ES-I3 (cell line): ENCODE data around the gene S100A3.

Experiments used
- H3K36me3 ChIP-seq: 2 replicates; pipeline ENCODE4 v1.6.1; 2013; ENCODE audit warnings: mild to moderate bottlenecking, low read length, control low read depth, moderate library complexity; ENCODE audit not compliant: insufficient read depth
- H3K4me1 ChIP-seq: 2 replicates; pipeline ENCODE4 v1.6.1; 2013; ENCODE audit warnings: mild to moderate bottlenecking, control low read depth, low read length; ENCODE audit not compliant: insufficient read depth
- H3K9ac ChIP-seq: 2 replicates; pipeline ENCODE4 v1.6.1; 2013; ENCODE audit warnings: low read depth, mild to moderate bottlenecking, low read length, moderate library complexity
- H3K9me3 ChIP-seq: 2 replicates; pipeline ENCODE4 v1.6.1; 2013; ENCODE audit warnings: mild to moderate bottlenecking, low read length, moderate library complexity; ENCODE audit not compliant: control insufficient read depth, insufficient read depth

S100A3 gene

DNA sequence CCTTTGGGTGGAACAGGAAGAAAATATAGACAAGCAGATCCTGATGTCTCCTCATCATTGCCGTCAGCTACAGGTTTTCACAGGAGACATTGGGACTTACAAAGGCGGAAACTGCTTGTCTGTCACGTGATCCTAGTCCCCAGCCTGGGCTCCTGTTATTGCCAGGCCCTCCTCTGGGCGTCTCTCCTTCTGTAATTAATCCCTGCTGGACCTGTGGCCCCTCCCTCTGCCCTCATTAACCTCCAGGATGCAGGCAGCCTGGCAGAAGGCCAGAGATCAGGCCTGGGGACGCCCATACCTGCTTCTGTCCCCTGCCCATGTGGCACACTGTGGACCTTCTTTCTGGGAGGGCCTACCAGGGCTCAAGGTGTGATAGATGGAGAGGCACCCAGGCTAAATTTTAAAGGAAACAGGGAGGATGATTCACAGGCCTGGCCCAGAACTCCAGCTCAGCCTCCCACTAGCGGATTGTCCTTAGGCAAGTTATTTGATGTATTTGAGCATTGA is 10.7 kb downstream of the S100A3 start:
- Histone ChIP-seq H3K36me3 (no peaks in the 10 kb centered on the region), H3K9ac (no peak overlapping the region), H3K4me1 (peaks cover 30% of the 10 kb centered on the region; the same call in 1 of the 2 replicates), H3K9me3 (no peaks in the 10 kb centered on the region)

DNA sequence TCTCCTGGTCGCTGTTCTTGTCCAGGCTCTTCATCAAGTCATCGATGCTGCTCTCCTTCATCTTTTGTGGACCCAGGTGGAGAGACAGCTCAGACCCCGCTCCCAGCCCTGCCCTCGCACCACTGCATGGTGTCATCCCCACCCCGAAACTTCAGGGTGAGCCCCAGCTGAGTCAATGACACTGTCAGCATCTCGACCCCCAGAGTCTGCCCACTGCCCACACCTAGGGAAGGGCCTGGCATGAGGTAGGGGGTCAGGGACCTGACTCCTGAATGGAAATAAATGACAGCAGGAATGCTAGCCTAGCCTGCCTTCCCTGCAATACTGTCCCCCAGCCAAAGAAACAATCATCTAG is 11.7 kb downstream of the S100A3 start:
- Histone ChIP-seq H3K36me3 (no peaks in the 10 kb centered on the region), H3K9ac (no peak overlapping the region), H3K4me1 (peaks cover 30% of the 10 kb centered on the region), H3K9me3 (no peaks in the 10 kb centered on the region)

DNA sequence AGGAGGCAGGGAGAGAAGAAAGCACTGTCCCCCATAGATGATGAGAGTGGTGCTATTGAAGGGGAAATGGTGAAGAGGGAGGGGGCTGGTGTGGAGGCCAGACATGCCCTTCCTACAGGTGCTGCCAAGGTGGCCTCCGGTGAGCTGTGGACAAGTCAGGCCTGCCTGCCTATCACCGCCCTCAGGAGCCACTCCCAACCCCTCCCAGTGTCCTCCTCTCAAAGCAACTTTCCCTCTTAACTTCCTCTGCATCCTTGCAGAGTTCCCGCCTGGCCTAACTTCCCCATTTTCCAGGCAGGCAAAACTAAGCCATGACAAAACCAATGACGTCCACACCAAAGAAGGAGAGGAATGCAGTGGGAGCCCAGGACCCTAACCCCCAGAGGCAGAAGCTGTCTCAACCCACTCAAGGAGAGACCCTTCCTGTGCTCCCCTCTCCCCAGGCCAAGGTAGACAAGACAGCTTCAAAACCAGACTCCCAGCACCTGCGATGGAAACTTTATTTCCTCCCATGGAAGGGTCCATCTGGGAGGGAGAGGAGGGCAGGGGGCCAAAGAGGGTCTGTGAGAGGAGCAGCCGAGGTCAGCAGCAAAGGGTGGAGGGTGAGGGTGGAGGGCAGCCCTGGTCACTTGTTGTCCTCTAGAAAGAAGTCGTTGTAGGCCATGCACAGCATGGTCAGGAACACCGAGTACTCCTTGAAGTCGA is 12.2 kb downstream of the S100A3 start:
- Histone ChIP-seq H3K36me3 (no peaks in the 10 kb centered on the region), H3K9ac (peak overlapping the region; percentile 46; the same call in 1 of the 2 replicates), H3K4me1 (peaks cover 28% of the 10 kb centered on the region), H3K9me3 (no peaks in the 10 kb centered on the region)

DNA sequence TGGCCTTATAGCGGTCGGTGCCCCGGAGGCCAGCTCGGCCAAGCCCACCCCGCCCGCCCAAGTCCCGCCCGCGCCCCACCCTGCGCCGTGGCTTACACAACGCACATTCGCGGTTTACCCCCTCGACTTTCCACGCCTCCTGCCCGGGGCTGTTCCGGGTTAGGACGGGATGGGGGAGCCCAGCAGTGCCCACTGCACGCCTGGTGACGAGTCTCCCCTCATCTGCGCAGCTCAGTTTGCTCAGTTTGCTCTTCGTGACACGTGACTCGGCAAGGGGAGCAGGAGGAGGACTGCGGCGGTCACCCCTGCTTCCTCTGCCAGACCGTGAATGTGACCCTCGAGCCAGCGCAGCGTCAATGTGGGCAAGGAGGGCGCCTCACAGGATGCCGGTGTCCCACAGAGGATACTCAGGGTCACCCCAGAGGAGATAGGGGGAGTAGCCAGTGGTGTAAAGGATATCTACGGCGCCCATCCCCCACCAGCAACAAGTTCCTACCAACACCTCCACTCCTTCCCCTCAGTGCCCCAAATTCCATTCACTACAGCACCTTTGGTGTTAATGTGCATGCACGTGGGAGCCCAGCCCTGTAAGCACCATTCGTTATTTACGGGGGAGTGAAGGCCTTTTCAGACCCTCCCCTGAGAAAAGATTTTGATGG is 12.9 kb downstream of the S100A3 start:
- no peaks in the 10 kb centered on the region for H3K36me3 ChIP-seq
- H3K9me3 ChIP-seq = no peaks in the 10 kb centered on the region
- H3K4me1 ChIP-seq = peaks cover 26% of the 10 kb centered on the region
- H3K9ac ChIP-seq = peak overlapping the region; percentile 46; the same call in 1 of the 2 replicates

DNA sequence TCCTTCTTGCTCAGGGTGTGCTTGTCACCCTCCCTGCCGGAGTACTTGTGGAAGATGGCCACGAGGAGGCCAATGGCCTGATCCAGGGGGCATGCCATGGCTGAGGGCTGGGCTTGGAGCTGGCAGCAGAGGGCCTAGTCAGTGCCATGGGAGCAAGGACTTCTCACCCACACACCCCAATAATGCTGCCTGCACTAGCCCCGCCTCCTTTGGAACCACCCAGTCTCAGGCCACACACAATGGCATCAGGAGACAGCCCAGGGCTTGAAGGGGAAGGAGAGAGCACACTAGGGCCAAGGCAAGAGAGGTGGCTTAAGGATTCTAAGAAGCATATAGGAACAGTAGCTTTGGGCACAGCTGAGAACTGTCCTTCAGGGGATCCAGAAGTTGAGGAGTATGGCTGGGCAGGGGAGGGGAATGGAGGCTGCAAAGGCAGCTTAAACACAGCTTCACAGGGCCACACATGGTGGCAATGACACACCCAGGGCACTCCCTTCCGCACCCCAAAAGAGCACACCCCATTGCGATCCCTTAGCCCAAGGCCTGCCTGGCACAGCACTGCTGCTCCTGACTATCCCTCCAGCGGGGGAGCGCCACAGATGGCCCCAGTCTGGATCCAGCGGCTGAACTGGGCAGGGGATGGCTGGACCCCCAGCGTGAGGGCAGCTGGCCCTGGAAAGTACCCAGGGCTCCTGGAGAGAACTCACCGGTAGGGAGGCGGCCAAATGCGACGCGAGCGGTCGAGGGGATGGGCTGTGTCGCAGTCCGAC is 13.6 kb downstream of the S100A3 start, which contains the start of gene S100A6:
S100A6 (minus strand) TSS at position 750 of the 770 bp plus-strand sequence; CDS start at position 98, 652 bp downstream.
- H3K4me1 ChIP-seq = peaks cover 26% of the 10 kb centered on the region
- H3K9ac ChIP-seq = peak within 1 kb of the TSS; percentile 46; the same call in 1 of the 2 replicates
- no peaks in the 10 kb centered on the region for H3K36me3 ChIP-seq
- no peaks in the 10 kb centered on the region for H3K9me3 ChIP-seq

DNA sequence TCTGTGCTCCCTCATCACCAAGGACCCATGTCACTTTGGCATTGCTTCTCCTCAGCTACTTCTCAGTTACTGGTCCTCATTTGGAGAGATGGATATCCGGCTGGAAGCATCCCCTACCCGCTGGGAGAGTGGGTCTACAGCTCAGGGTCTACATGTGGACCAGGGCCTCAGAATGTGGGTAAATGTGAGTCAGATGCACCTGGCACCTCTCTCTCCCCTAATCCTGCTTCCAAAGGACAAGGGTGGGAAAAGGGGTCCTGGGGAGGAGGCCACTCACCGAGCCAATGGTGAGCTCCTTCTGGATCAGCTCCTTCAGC is 14.2 kb downstream of the S100A3 start:
- no peaks in the 10 kb centered on the region for H3K9me3 ChIP-seq
- H3K4me1 ChIP-seq = peaks cover 26% of the 10 kb centered on the region
- H3K9ac ChIP-seq = peak overlapping the region; percentile 38; the same call in 1 of the 2 replicates
- no peaks in the 10 kb centered on the region for H3K36me3 ChIP-seq

DNA sequence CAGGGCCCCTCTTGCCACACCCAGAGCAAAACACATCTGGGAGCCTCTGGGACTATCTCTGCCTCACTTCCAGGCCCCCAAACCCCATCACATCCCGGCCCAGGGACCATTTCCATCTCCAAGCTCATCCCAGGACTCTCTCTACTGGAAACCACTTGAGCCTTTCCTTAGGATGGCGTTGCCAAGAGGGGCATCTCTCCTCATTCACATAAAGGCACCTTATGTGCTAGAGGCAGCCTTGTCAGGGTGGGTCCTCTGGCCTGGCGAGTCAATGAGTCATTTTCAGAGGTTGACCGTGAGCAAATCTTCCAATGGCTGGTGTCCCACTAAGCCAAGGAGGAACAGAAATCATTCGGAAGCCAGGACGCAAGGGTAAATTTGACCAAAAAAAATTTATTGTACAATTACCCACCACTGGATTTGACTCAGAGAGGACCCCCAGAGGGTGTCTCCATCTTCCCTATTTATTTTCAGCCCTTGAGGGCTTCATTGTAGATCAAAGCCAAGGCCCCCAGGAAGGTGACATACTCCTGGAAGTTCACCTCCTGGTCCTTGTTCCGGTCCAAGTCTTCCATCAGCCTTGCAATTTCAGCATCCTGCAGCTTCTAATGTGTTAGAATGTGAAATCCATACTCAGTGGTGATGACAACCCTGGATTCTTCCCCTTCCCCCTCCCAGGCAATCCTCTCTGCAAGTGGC is 14.7 kb downstream of the S100A3 start:
- Histone ChIP-seq H3K4me1 (peaks cover 26% of the 10 kb centered on the region), H3K9me3 (no peaks in the 10 kb centered on the region), H3K36me3 (no peaks in the 10 kb centered on the region), H3K9ac (peak overlapping the region; percentile 38; the same call in 1 of the 2 replicates)

DNA sequence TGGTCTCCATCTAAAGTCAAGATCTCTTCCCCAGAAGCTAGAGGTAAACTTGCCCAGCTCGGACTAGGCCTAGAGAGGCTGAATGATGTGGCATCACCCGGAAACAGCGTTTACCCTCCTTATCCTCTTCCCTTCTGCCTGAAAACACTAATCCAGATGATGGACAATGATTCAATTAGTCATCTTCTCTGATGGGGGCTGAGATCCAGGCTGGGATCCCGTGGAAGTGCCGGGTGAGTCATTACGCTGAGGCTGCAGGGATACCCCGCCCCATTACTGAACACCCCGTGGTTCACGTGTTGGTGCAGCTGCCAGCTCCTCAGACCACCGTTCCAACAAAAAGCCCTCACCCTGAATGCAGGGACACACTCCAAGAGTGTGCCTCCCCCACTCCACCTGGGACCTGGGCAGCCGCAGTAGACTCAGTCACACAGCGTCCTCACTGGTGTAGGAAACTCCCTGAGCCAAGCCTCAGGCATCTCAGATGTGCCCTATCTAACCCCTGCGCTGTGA is 15.3 kb downstream of the S100A3 start:
- Histone ChIP-seq H3K9ac (peak overlapping the region; percentile 46; the same call in 1 of the 2 replicates), H3K9me3 (no peaks in the 10 kb centered on the region), H3K36me3 (no peaks in the 10 kb centered on the region), H3K4me1 (peaks cover 26% of the 10 kb centered on the region)

DNA sequence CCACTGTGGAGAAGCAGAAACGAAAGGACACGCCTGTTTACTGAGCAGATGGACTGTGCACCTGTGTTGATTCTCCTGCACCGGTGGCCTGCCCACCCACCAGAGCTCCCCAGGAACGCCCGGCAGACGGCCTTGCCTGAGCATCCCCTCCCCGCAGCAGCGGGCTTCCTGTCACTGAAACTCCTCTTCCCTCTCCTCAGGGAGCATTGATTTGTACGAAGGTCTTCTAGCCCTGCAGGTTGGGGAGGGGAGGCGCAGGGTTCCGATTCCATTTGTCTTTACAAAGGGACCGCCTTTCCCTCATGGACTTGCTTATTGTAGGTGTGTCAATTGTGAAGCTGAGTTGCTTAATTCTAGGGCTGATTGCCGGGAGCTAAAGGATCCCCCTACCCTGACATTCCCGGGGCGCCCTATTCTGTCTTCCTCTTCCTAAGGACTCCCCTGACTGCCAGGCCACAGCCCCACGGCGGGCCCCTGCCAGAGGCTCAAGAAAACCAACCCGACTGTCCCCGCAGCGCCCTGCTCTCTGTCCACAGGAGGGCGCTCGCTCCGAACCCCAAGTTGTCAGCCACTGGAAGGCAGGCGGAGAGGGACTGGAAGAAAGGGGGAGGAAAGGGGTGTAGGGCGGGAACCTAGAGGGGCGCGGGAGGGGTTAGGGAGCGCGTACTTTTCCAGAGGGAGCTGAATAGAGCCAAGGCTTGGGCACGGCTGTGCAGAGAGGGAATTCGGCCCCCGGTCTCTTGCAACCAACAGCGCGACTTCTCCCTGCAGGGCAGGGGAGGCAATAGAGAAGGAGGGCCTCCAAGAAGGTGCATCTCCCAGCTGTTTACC is 16.1 kb downstream of the S100A3 start:
- no peaks in the 10 kb centered on the region for H3K9me3 ChIP-seq
- H3K9ac ChIP-seq = peak overlapping the region; percentile 46
- H3K4me1 ChIP-seq = peaks cover 27% of the 10 kb centered on the region
- no peaks in the 10 kb centered on the region for H3K36me3 ChIP-seq

DNA sequence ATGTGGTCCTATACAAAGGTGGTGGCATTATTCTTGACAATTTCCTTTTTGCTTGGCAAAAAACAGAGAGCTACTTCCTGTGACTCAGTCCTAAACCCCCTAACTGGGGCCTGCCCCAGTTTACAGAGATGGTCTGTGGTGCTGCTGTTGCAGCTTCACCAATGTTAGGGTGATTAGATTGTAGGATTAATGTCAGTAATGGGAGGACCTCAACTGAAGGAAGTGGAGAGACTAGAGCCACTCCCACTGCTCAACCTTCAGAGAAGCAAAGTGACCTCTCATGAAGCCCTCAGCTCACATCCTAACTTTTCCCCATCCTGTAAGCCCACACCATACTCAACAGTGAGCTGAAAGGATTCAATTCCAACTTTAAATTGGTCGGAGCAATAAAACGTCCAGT is 16.9 kb downstream of the S100A3 start:
- Histone ChIP-seq H3K9ac (no peak overlapping the region), H3K4me1 (peaks cover 35% of the 10 kb centered on the region), H3K36me3 (no peaks in the 10 kb centered on the region), H3K9me3 (no peaks in the 10 kb centered on the region)

DNA sequence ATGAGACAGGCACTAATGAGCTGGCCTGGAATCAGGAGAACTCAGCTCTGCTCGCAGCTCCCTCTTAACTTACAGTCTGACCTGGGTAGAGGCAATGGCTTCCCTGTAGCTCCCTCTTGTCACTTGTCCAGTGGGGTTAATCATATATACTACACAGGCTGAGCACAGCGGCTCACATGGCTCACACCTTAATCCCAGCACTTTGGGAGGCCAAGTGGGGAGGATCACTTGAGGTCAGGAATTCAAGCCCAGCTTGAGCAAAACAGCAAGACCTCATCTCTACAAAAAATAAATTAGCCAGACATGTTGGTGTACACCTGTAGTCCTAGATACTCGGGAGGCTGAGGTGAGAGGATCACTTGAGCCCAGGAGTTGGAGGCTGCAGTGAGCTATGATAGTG is 17.4 kb downstream of the S100A3 start:
- H3K9ac ChIP-seq = no peak overlapping the region
- H3K36me3 ChIP-seq = no peaks in the 10 kb centered on the region
- H3K9me3 ChIP-seq = no peaks in the 10 kb centered on the region
- peaks cover 39% of the 10 kb centered on the region for H3K4me1 ChIP-seq

DNA sequence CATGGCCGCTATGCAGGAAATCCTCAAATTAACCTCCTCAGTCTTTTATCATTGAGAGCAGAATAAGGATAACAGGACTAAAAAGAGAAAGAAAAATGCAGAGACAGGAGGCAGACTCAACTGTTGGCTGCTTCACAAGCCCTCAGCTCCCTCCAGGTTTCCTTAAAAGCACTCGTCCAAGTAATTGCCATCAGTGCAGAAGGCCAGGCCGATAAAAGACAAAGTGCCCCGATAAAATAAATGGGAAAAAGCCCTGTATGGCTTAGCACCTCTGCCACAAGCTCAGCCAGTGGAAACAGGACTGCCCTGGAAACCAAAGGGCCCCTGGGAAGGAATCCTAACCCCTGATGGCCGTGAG is 21.4 kb downstream of the S100A3 start:
- no peaks in the 10 kb centered on the region for H3K36me3 ChIP-seq
- H3K9me3 ChIP-seq = no peaks in the 10 kb centered on the region
- peaks cover 38% of the 10 kb centered on the region for H3K4me1 ChIP-seq
- H3K9ac ChIP-seq = no peak overlapping the region

DNA sequence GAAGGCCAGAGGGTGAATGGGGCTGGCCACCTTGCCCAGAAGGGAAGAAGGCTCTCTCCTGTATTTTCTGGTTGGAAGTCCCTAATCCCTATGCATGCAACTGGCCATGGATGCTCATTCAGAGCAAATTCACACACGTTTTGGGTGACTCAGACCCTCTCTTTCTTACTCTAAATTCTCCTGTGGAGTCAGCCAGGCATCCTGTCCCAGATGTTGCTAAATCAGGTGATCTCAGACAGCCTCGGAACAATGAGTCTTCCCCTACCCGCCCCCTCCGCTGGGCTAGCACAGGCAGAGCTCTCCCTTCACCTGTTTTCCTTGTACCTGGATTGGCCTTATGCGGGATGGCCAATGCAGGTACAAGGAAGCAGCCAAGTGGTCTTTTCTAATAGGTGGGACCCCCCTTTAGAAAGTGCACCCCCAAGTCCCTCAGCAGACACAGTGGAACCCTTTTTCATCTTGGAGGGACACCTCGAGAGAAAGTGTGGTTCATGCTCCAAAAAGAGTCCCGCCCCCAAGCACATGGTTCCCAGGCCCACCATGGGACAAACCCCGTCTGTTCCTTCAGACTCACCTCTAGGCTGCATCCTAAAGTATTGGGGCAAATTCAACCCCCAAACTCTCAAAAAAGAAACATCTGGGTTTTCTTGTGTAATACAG is 21.9 kb downstream of the S100A3 start:
- H3K36me3 ChIP-seq = no peaks in the 10 kb centered on the region
- H3K9ac ChIP-seq = no peak overlapping the region
- no peaks in the 10 kb centered on the region for H3K9me3 ChIP-seq
- H3K4me1 ChIP-seq = peaks cover 33% of the 10 kb centered on the region
